IPS-NIHi7 (cell line): ENCODE measurements around the gene BIRC5.
"Not testable (repeated sequence)": the region's sequence is repeated elsewhere in the genome, so short reads cannot be mapped to it uniquely, and the experiment has no call there.

Experiments used
- DNase-seq: peaks from one replicate; pipeline ENCODE4 v3.0.0; 2012; ENCODE audit warnings: mixed read lengths; ENCODE audit errors: extremely low spot score

The BIRC5 gene

DNA sequence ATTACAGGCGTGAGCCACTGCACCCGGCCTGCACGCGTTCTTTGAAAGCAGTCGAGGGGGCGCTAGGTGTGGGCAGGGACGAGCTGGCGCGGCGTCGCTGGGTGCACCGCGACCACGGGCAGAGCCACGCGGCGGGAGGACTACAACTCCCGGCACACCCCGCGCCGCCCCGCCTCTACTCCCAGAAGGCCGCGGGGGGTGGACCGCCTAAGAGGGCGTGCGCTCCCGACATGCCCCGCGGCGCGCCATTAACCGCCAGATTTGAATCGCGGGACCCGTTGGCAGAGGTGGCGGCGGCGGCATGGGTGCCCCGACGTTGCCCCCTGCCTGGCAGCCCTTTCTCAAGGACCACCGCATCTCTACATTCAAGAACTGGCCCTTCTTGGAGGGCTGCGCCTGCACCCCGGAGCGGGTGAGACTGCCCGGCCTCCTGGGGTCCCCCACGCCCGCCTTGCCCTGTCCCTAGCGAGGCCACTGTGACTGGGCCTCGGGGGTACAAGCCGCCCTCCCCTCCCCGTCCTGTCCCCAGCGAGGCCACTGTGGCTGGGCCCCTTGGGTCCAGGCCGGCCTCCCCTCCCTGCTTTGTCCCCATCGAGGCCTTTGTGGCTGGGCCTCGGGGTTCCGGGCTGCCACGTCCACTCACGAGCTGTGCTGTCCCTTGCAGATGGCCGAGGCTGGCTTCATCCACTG lies at the start of gene BIRC5:
TSS of gene BIRC5 (plus strand) at position 238 of the 690 bp plus-strand sequence. CDS start at position 302, 64 bp downstream.
- DNase-seq: peak; percentile 97

- DNase-seq: no peak
Measured at GRCh38 chr17:78164748-78165607, 49.1 kb upstream of the BIRC5 start.

DNA sequence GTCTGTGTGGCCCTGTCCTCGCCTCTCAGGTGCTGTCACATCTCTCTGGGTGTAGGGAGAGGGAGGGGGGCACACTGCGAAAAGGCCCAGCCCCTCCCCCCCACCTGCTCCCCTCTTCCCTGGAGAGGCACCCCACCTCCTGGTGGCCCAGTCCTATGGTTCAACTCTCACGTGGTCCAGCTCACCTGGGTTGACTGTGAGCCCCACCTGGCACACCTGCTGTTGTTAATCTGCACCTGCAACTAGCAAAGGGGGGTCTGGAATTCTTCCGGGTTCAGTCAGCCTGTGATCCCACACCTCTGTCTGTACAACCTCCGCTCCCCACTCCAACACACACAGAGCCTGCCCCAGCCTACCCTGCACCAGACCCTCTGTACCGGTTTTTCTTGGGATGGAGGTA lies 47.6 kb upstream of the BIRC5 start:
- DNase-seq: no peak

- DNase-seq: peak; percentile 95
Measured at GRCh38 chr17:78168242-78168902, 45.7 kb upstream of the BIRC5 start, which contains the start of gene SYNGR2. Gene SYNGR2, plus strand, starts transcription at chr17:78168581. Its CDS starts 36 bp downstream, at chr17:78168617.

- DNase-seq: peak; percentile 67
Measured at GRCh38 chr17:78168903-78169793, 44.9 kb upstream of the BIRC5 start.

DNA sequence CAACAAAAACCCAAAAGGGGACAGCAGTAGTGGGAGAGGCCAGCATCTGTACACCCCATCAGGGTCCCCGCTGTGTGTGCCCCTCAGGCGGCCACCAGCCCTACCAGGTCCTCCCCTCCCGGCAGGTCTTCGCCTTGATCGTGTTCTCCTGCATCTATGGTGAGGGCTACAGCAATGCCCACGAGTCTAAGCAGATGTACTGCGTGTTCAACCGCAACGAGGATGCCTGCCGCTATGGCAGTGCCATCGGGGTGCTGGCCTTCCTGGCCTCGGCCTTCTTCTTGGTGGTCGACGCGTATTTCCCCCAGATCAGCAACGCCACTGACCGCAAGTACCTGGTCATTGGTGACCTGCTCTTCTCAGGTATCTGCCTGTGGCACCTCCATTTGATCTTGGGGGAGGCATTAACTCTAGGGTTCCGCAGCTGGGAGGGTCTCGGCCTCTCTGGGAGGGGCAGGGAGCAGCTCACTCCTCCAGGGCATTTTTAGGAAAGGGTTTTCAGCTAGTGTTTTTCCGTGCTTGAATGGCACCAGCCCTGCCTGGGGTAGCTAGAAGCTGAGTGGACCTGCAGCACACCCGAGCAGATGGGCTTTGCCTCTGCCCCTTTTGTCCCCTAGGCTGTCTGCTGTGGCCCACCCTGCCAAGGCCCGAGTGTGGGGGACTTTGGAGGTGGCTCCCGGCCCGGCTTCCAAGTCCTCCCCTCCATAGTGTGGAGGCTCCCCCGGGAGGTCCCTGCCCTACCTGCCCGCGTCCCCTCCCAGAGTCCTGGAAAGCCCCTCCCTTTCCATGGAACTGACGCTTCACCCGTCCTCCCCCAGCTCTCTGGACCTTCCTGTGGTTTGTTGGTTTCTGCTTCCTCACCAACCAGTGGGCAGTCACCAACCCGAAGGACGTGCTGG lies 43.1 kb upstream of the BIRC5 start:
- DNase-seq: no peak

DNA sequence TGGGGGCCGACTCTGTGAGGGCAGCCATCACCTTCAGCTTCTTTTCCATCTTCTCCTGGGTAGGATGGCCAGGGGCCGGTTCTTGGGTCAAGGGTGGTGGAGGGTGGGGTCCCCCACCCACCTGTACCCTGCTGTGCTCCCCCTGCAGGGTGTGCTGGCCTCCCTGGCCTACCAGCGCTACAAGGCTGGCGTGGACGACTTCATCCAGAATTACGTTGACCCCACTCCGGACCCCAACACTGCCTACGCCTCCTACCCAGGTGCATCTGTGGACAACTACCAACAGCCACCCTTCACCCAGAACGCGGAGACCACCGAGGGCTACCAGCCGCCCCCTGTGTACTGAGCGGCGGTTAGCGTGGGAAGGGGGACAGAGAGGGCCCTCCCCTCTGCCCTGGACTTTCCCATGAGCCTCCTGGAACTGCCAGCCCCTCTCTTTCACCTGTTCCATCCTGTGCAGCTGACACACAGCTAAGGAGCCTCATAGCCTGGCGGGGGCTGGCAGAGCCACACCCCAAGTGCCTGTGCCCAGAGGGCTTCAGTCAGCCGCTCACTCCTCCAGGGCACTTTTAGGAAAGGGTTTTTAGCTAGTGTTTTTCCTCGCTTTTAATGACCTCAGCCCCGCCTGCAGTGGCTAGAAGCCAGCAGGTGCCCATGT lies 42.3 kb upstream of the BIRC5 start:
- not testable (repeated sequence) for DNase-seq

DNA sequence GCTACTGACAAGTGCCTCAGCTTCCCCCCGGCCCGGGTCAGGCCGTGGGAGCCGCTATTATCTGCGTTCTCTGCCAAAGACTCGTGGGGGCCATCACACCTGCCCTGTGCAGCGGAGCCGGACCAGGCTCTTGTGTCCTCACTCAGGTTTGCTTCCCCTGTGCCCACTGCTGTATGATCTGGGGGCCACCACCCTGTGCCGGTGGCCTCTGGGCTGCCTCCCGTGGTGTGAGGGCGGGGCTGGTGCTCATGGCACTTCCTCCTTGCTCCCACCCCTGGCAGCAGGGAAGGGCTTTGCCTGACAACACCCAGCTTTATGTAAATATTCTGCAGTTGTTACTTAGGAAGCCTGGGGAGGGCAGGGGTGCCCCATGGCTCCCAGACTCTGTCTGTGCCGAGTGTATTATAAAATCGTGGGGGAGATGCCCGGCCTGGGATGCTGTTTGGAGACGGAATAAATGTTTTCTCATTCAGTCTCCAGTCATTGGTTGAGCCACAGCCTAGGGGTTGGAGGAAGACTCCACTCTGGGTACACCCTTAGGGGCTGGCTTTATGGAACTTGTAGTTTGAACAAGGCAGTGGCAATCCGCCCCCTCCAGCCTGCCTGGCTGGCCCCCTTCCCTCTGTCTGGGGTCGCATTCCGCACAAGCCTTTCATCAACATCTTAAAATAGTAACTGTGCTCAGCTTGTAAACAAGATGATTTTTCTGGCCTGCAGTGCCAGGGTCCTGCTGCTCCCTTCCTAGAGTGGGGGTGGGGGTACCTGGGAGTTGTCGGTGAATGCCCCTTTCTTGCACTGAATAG lies 41.6 kb upstream of the BIRC5 start:
- no peak for DNase-seq

GRCh38 chr17:78173097-78173715 lies 40.8 kb upstream of the BIRC5 start:
- DNase-seq: no peak

DNA sequence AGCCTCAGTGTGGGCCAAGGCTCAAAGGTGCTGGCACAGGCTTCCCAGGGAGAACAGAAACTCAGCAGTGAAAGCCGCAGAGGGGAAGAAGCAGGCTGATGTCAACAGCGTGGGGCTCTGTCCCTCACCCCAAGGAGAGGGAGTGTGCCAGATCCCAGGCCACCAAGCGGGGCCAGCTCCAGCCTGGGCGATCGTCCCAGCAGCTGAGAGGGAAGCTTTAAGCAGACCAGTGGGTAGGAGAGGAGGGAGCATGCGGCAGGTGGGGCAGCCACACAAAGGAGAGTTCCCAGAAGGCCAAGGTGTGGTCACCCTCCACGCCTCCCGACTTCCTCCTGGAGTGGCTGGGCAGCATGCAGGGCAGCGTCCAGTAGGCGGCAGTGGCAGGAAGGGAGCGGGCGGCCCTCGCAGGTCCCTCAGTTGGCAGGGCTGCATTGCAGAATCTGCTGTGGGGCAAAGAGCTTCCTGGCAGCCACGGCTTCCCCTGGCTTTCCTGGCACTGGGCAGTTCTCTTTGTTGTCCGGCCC lies 39.6 kb upstream of the BIRC5 start:
- no peak for DNase-seq

DNA sequence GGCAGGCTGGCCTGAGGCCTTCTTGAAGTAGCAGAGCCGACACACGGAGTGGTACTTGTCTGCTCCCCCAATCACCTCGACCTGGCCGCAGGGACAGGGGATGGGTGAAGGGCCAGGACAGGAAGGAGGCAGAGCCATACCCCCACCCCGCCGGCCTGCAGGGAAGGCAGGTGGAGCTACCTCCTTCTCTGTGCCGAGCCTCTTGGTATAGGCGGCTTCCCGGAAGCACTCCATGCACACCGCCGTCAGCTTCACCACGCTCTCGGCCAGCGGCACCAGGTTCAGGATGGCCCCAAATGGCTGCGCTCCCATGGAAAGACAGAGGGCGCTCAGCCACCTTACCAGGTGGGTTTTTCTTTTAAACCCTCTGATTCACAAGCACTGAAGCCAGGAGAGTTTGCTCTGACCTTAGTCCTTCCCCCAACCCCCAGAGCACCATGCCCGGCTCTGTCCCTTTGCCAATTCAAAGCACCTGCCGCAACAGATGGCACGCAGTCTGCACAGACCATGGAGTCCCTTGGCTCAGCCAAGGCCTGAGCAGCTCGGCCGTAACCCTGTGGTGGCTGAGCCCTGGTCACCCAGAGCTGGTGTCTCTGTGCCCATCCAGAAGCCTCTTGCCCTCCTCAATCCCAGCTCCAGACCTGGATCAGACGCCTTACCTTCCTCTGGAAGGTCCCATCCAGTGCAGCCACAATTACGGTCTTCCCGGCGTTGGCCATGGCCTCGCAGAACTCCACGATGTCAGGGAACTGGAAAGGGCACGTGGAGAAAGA lies 39.0 kb upstream of the BIRC5 start:
- DNase-seq: peak; percentile 57

- DNase-seq: no peak
Measured at GRCh38 chr17:78175643-78175981, 38.4 kb upstream of the BIRC5 start.

DNA sequence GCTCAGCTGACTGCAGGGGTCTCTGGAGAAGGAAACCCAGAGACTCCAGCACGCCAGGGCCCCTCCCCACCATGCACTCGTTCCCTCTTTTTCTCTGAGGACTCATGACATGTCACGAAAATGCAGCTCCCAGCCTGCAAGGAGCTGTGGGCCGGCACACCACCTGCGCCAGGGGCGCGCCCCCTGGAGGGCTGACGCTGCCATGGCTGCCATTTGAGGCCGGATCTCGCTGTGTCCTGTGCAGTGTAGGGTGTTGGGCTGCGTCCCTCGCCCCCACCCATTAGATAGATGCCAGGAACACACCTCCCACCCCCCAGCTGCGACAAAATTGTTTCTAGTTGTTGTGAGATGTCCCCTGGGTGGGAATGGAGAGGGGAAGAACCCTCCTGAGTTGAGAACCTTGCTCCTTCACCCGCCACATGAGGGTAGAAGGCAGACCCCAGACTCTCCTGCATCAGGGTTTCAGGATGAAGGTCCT lies 37.5 kb upstream of the BIRC5 start:
- DNase-seq: peak; percentile 83

- no peak for DNase-seq
Measured at GRCh38 chr17:78179372-78179771, 34.7 kb upstream of the BIRC5 start.

DNA sequence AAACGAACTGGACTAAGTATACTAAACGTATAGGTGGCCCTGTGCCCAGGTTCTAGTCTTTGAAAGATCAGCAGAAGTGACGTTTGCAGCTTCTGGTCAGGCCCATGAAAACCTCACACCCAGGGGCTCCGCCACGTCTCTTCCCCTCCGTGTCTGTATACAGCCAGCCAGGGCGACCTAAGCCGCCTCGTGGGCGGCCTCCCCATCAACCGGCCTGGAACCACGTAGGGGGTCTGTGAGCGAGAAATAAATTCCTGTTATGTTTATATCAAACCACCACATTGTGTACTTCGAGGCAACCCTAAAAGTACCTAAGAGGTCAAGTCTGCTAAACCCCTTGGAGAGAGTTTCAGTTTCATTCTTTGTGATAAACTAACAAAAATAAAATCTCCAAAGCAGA lies 34.0 kb upstream of the BIRC5 start:
- no peak for DNase-seq

- DNase-seq: no peak
Measured at GRCh38 chr17:78180508-78180907, 33.5 kb upstream of the BIRC5 start.

- no peak for DNase-seq
Measured at GRCh38 chr17:78182504-78182903, 31.5 kb upstream of the BIRC5 start.
